GM18907 (cell line): ENCODE data around the gene AURKA.
"Not testable (repeated sequence)": the region's sequence is repeated elsewhere in the genome, so short reads cannot be mapped to it uniquely, and the experiment has no call there.

ENCODE experiments used
- ATAC-seq: cut with Tn5 transposase; IDR thresholded peaks from one replicate; pipeline ENCODE4 v1.9.1; 2021; ENCODE audit warnings: mild to moderate bottlenecking, moderate library complexity; ENCODE audit not compliant: unreplicated experiment

The AURKA gene

DNA sequence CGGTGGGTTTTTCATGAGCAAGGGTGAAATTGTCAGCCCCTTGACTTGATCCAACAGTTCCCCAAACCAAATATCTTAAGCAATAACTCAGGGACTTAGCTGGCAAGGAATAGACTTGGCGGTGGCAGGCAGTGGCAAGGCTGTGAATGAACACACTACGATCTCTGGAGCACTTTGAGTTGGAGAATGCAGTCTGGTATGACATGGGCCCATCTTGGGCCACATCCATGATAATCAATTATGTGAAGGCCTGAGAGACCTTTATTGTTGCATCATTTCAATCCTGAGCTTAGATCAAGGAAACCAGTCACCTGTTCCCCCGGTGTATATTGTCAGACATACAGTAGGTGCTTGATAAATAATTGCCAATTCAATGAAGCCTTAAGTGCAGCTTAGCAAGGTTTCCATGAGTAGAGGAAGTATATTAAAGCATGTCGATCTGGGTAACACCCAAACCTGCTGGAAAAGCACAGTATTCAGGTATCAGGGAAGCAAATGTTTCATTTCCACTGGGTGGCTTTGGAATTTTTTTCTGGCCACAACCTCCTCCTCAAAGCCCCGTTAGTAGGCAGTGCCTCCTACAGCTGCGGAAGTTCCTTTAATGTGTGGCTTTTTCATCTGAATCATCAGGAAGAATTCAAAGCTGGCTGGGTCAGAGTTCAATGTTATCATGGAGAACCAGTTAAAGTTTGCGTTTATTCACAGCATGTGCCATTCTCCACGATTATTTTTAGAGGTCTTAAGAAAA, 30.2 kb upstream of the AURKA start:
- no peak for ATAC-seq

DNA sequence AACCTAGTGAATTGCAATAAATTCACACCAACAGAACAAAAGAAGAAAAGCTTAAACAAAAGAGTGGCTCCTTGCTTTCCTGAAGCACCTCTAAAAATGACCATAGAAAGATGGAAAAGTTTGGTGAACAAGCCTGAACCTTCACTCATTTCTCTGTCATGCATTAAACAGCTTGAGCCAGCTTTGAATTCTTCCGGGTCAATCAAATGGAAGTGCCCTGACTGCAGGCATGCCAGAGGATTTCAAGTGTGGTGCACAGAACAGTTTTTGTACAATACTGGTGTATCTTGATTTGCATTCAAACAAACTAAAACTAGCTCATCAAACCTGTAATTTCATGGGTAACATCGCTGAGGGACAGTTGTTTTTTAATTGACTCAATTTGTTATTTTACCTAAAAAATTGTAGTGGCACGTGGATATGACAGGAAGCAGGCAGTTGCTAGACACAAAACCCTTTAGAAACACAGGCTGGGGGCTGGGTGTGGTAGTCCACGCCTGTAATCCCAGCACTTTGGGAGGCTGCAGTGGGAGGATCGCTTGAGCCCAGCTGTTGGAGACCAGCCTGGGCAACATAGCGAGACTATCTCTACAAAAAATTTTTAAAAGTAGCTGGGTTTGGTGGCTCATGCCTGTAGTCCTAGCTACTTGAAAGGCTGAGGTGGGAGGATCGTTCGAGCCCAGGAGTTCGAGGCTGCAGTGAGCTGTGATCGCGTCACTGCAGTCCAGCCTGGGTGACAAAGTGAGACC, 29.1 kb upstream of the AURKA start:
- no peak for ATAC-seq

DNA sequence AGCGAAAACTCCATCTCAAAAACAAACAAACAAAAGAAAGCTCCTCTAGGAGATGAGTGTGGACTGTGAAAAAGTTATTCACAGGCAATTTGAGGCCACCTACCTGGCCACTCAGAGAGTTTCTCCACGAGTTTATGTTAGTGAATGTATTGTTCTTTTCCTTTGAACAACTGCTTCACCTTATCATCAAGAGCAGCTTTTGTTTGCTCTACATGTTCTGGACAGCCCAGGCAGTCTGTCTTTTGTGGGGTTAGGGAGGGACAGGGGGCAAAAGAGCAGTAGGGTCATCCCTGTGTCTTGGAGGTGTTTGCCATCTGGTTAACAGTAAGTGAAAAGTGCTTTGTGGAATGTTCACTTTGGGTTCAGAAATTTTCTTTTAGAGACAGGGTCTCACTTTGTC, 28.0 kb upstream of the AURKA start:
- ATAC-seq: no peak

DNA sequence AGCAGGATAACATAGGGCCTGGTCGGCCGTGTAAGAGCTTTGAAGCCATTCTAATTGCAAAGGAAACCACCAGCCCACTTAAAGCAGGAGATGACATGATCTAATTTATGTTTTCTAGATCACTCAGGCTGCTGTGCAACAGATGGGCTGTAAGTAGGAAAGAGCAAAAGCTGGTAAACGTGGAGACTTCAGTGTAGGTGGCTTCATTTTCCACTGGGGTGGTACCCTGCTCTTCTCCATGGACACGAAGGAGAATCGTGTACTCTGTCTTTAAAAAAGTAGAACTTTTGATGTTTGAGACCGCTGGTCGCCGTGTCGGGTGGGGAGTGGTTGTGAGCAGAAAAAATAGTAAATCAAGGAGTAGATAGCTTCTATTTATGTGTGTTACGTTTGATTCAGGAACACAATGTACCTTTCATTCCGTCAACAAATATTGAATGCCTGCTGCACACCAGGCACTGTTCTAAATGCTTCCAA, 26.4 kb upstream of the AURKA start:
- ATAC-seq: no peak

DNA sequence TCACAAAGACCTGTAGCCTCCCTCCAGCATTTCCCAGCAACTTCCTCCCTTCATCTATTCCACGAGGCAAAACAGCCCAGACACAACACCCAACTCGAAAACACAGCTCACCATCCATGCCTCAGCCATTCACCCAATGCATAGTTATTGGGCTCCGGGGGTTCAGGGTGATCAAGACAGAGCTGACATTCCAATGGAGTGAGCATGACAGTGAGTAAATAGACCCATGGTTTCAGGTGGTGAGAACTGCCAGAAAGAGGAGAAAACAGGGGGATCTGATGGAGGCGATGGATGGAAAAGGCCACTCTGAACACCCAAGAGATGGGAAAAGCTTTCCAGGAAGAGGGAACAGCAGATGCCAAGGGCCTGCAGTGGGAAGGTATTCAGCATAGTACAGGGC, 25.9 kb upstream of the AURKA start:
- no peak for ATAC-seq

DNA sequence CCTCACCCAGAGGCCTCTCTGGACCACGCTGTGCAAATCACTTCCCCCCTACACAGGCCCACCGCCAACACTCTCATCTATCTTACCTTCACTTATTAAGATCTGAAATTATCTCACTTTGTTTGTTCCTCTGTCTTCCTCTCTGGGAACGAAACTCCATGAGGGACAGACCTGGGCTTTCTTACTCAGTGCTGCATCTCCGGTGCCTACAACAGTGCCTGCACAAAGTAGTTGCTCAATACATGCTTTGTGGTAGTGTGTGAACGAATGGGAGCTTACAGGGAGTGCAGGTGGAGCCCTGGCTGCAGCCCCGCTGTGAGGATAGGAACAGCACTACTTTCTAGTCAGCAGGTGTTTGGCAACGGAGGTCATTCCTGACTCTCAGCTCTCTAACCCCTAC, 25.4 kb upstream of the AURKA start:
- no peak for ATAC-seq

DNA sequence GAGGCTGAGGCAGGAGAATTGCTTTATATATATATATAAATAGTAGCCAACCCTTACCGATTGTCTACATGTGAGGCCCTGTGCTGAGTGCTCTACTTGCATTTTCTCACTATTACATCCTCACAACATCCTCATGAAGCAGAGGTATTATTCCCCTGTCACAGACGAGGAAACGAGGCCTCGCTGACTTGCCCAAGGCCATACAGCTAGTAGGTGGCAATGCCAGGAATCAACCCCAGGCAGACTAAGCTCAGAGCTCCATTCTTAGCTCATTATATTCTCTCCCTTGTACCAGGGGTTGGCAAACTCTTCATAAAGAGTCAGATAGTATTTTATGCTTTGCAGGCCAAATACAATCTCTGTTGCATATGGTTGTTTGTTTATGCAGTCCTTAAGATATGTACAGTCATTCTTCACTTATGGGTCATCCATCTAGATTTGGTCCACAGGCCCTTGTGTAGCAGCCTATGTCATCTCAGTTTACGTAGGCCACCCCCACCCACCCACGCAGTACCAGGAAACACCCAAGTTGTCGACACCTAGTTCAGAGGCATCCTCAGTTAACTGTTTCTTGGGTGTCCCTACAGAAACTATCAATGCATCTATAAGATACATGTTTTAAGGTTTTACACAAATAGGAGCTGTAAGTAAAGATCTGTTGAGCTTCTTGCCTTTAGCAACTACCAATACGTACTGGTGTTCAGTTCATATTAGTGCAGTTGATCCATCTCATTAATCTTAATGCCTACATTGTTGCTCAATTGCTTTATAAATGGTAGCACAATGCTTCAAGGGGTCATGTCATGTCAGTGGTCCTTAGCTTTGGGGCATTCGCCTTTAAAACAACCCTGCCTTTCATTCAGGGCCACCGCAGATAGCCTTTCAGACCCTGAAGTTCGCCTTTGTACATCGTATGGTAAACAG, 23.1 kb upstream of the AURKA start:
- no peak for ATAC-seq

DNA sequence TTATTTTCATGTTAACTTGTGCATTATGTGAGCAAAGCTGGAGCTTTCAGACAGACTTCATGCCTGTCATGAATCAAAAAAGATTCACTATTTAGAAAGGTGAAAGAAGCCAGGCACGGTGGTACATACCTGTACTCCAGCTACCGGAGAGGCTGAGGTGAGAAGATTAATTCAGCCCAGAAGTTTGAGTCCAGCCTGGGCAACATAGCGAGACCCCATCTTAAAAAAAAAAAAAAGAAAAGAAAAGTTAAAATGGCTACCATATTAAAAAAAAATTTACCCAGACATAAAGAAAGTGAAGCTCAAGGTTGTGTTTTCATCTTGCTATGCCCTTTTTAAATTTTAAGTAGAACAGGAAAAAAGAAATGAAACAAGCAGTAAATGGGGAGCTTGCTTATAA, 20.9 kb upstream of the AURKA start:
- ATAC-seq: no peak

DNA sequence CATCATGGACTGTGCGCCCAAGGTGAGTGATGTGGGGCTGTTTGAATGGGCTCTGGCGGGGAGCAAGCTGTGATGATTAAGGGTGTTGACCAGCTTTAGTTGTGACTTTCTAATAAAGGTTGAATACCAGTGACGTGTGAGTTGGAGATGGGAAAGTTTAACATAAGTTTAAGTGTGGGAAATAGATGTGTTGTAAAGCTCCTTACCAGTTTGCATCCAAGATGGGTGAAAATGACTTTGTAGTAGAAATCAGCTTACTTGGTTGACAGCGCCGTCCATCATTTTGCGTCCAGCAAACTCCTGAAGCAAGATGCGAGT, 20.4 kb upstream of the AURKA start:
- no peak for ATAC-seq

DNA sequence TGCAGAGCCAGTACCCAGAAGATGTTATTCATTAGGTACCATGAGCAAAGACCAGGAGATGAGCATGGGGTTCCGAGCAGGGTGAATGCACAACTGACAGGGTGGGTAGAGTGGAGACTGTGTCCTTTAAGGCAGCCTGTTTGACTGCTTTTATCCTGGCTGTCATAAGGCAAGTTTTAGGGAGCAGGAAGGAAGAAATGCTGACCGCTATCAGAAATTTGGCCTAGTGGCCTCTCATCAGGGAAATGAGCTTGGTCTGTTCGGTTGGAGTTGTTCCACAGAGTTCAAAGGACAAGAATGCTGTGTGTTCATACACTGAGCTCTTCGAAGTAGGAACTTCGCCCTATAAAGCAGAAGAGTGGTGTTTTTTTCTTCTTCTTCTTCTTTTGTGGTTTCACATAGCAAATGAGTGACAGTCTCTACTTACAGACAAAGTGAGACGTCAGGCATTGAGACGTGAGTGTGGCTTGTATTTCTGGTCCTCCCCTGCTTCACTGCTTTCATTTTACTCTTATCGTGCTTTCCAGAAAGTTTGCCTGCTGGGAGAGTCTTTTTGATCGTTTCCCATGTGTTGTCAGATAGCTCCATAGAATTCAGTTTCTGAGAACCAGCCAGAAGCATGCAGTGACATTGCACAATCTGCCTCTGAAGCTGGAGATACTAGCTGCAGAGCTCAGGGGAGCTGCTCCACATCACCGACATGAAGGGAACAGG, 19.9 kb upstream of the AURKA start, which contains the start of gene CASS4:
CASS4 (plus strand) TSS at position 502 of the 714 bp plus-strand sequence; CDS start at position 701, 199 bp downstream.
- peak; percentile 74 for ATAC-seq

DNA sequence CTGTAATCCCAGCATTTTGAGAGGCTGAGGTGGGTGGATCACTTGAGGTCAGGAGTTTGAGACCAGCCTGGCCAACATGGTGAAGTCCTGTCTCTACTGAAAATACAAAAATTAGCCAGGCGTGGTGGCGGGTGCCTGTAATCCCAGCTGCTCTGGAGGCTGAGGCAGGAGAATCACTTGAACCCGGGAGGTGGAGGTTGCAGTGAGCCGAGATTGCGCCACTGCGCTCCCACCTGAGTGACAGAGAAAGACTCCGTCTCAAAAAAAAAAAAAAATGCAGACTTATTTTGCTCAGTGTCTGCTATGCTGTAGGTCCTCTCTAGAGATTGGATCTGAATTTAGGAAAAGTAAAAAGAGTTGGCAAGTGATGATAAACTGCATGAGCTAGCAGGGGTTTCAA, 19.3 kb upstream of the AURKA start:
- not testable (repeated sequence) for ATAC-seq

DNA sequence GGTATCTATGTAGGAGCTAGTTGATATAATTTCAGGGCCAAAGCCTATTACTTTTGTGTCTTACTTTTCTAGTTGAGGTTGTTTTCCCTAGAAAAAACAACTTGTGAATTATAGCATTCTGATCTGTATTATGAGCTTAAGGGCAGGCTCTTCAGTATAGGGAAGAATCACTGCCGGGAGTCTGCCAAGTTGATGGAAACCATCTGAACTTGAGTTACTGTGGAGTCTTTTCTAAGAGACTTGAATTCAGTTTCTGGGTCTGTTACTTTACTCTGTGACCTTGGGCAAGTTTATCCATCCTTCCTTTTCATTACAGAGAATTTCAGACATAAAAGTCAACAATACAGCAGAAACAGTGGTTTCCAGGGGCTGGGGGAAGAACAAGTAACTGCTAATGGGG, 17.9 kb upstream of the AURKA start:
- no peak for ATAC-seq

DNA sequence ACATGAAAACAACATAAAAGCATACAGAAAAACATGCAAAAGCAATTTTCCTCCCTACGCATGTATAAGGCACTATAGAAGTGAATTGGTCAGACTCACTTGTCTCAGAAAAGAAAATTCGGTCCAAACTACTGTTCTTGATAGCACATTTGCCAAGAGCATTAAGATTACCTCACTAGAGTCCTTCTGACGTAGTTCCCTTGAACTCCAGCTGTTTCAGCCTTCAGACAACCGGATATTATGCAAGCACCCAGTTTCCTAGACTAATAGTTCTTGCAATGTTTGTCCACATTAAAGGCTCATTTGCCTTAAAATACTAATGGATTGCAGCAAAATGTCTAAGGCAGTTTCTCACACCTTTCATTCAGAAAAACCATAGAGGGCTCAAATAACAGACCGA, 17.5 kb upstream of the AURKA start:
- ATAC-seq: no peak

DNA sequence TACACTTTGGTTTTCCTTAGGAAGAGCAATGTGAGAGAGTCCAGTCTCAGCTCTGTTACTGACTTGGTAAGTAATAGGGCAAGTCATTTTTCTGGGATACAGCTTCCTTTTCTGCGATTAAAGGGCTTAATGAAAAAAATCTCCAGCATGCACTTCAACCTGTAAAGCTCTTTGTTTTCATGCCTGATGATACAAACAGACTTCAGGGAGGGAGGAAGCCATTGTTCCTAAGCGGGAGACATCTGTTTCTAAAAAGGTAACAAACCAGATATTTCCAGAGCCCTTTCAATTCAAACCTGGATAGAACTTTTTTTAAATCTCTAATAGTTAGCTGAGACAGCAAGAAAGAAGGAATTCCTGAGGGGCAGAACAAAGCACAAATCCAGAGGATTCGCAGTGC, 14.9 kb upstream of the AURKA start:
- ATAC-seq: no peak

DNA sequence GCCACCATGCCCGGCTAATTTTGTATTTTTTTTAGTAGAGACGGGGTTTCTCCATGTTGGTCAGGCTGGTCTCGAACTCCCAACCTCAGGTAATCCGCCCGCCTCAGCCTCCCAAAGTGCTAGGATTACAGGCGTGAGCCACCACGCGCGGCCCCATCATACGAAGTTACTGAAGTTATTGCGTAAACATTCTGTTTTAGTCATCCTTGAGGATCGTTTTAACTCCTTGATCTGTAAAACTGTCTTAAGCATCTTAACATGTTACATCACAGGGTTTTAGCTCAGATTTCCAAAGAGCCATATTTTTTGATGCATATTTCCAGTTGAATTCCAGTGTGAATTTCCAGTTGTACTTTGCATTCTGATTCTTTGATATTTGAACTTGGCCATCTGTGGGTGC, 13.3 kb upstream of the AURKA start:
- ATAC-seq: not testable (repeated sequence)

DNA sequence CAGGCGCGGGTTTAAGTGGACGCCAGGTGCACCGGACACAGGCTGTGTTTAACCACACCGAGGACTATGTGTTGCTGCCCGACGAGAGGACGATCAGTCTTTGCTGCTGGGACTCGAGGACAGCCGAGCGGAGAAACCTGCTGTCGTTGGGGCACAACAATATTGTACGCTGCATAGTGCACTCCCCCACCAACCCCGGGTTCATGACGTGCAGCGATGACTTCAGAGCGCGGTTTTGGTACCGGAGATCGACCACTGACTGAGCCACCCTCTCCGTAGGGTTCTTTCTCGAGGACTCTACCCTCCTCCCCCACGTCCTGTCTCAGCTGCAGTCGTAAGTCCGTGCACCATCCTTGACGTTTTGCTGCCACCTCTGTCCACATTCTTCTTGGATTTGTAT, 11.4 kb upstream of the AURKA start:
- no peak for ATAC-seq

DNA sequence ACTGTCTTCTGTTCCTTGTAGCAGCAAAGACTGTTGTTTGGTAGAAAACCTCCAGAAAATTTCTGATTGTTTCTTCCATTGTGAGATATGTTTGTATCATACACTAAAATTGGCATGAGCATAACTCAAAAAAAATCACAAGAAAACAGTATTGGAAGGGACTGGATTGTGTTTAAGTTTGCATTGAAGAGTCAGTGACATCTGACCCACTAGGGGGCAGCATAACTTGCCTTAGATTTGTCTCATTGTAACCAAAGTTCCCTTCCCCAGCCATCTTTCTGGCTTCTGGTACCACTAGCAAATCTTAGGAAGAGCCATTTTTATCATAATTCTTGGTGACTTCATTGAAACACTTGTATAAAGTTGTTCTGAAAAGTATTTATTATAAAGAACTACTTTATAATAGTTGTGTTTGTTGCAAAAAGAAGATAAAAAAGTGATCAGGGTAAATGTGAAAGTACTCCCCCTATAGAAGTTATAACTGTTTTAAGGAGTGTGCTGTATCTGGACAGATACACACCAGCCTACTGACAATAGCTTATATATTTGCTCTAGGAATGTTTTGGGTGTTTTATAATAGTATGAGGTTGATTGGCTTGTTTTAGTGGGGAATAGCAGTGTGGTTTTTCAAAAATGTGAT, 8.1 kb upstream of the AURKA start:
- ATAC-seq: peak; percentile 71

DNA sequence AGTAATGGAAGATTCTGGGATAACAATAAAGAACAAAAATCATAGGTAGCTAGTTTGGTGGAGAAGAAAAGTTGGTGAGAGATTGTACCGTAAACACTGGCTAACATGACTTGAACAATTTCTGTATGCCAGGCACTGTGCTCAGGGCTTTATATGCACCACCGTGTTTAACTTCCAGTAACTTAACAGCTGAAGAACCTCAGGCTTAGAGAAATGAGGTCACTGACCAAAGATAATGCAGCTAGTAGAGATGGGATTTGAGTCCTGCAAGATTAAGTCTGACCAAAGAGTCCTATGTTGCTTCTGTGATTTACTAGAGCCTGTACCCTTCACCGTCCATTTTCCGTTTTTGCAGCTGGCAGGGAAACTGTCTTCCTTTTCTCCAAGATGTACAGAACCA, 3.2 kb upstream of the AURKA start:
- ATAC-seq: no peak

DNA sequence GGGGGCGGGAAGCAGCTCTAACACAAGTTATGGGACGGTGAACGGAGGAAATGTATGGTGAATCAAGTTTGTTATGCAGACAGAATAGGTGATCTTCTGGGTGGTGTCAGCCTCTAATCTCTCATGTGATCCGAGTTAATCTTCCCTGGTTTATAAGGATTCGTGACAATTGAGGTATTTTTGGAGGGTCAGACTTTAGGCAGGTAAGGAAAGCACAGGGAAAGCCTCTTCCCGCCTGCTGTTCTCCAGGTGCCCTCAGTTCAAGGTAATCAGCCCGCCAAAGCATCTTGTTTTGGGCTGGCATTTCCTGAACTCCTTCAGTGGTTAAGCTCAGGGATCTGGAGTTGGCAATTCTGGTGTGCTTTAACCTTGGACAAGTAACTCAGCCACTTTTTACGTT, 1.6 kb upstream of the AURKA start:
- no peak for ATAC-seq

DNA sequence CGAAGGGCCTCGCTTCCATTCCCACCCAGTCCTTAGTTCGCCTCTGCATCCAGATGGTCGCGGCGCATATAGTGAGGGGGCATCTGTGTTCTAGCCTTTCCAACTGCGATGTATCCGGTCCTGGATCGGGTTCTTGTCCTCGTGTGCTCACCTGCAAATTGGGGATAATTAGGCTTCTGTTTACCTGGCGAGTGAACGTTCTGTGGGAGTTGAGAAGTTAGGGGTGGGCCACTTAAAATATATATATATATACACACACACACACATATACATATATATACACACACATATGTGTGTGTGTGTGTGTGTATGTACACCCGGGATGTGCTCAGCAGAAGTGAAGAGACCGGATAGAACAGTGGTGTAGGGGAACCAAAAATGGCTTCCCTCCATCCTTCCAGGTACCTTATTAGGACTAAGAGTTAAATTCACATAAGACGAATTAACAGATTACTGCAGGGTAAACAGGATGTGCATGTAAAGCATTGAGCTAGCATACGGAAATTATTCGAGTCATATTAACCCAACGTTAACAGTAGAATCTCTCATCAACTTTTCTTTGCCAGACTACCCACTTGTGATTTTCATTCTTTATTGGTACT, 967 bp upstream of the AURKA start:
- no peak for ATAC-seq
